ENCODE data around the gene HOOK1. TPM values are rescaled to one million over a fixed set of nuclear protein-coding genes. Genes with fewer than 3 reads are reported as not detected.

Gene HOOK1
- total RNA-seq, 1 experiment from 2014 or later = 0.57 TPM

- no peak overlapping the region for H3K27ac ChIP-seq (ENCODE audit: low read length)
- no peak overlapping the region for H3K4me3 ChIP-seq (ENCODE audit: low read depth in 2 of 2, low read length in 2 of 2)
- intact Hi-C loops (cut with micrococcal nuclease; ENCODE audit: unreplicated experiment) (no loop called here), in situ Hi-C loops (cut with HindIII; ENCODE audit: low pct_unique_long_range_greater_than_20kb, low sequenced_read_pairs) (no loop called here)
- TF ChIP-seq SIN3A (IDR thresholded peaks at IDR 0.05; ENCODE audit: borderline replicate concordance, insufficient read depth, low read depth, low read length) (no peak), TCF7L2 (IDR thresholded peaks at IDR 0.05; ENCODE audit: low read depth, low read length) (no peak), POLR2AphosphoS5 (IDR thresholded peaks at IDR 0.05; ENCODE audit: low read depth, low read length) (no peak), REST (IDR thresholded peaks at IDR 0.05; ENCODE audit: insufficient read depth in 1 of 2, low read depth in 2 of 2, low read length in 1 of 2) (no peak), CTCF (IDR thresholded peaks at IDR 0.05) (no peak)
- no peaks in the 10 kb centered on the region for H3K9me3 ChIP-seq (ENCODE audit: control insufficient read depth, insufficient read depth, low read depth, low read length)
- ChIA-PET CTCF (no interaction called here), POLR2A (no interaction called here)
- peaks cover 6% of the 10 kb centered on the region for H3K27me3 ChIP-seq (ENCODE audit: control insufficient read depth, insufficient read depth, low read length)
- ATAC-seq = no peak
- BruUV-seq (replicated peaks) = no TSS peak
- no peaks in the 10 kb centered on the region for H3K4me1 ChIP-seq (ENCODE audit: control insufficient read depth, insufficient read depth, low read length)
- no peak for DNase-seq (ENCODE audit: low read depth, low spot score)
- H3K36me3 ChIP-seq (ENCODE audit: control insufficient read depth, insufficient read depth, low read length) = no peaks in the 10 kb centered on the region
These were observed 92.2 kb downstream of the HOOK1 start for GRCh38 chr1:59906931-59907330.

GRCh38 chr1:59908084-59908483 lies 93.3 kb downstream of the HOOK1 start:
- no peaks in the 10 kb centered on the region for H3K36me3 ChIP-seq (ENCODE audit: control insufficient read depth, insufficient read depth, low read length)
- ATAC-seq = no peak
- intact Hi-C loops (cut with micrococcal nuclease; ENCODE audit: unreplicated experiment) (no loop called here), in situ Hi-C loops (cut with HindIII; ENCODE audit: low pct_unique_long_range_greater_than_20kb, low sequenced_read_pairs) (no loop called here)
- BruUV-seq (replicated peaks) = no TSS peak
- TF ChIP-seq REST (IDR thresholded peaks at IDR 0.05; ENCODE audit: insufficient read depth in 1 of 2, low read depth in 2 of 2, low read length in 1 of 2) = no peak
- TF ChIP-seq TCF7L2 (IDR thresholded peaks at IDR 0.05; ENCODE audit: low read depth, low read length) = no peak
- DNase-seq (ENCODE audit: low read depth, low spot score) = no peak
- ChIA-PET POLR2A (no interaction called here), CTCF (no interaction called here)
- H3K27me3 ChIP-seq (ENCODE audit: control insufficient read depth, insufficient read depth, low read length) = peaks cover 6% of the 10 kb centered on the region
- no peak overlapping the region for H3K4me3 ChIP-seq (ENCODE audit: low read depth in 2 of 2, low read length in 2 of 2)
- no peaks in the 10 kb centered on the region for H3K4me1 ChIP-seq (ENCODE audit: control insufficient read depth, insufficient read depth, low read length)
- no peaks in the 10 kb centered on the region for H3K9me3 ChIP-seq (ENCODE audit: control insufficient read depth, insufficient read depth, low read depth, low read length)
- no peak overlapping the region for H3K27ac ChIP-seq (ENCODE audit: low read length)
